Measurements from ENCODE around the gene HACD4.

GRCh38 chr9:21027295-21027694 is 4.1 kb downstream of the HACD4 start:
- no peak for TF ChIP-seq CTCF (IDR thresholded peaks at IDR 0.05)
- TF ChIP-seq POLR2AphosphoS5 (IDR thresholded peaks at IDR 0.05) = no peak
- no peak for TF ChIP-seq POLR2A (IDR thresholded peaks at IDR 0.05)
- no peak for TF ChIP-seq EP300 (IDR thresholded peaks at IDR 0.05)

Measured in stomach (tissue), 4 donors.